HG02970 (cell line): Measurements from ENCODE around the gene LGALS7.

ENCODE experiments used
- ATAC-seq: cut with Tn5 transposase; IDR thresholded peaks from one replicate; pipeline ENCODE4 v1.9.1; 2021; ENCODE audit warnings: mild to moderate bottlenecking, moderate library complexity, moderate number of reproducible peaks; ENCODE audit not compliant: unreplicated experiment, low FRiP score

LGALS7 gene

GRCh38 chr19:38741670-38742069, 31.6 kb downstream of the LGALS7 start:
- no peak for ATAC-seq

GRCh38 chr19:38740932-38741331, 32.4 kb downstream of the LGALS7 start:
- ATAC-seq: no peak

- ATAC-seq: no peak
Observed at GRCh38 chr19:38740257-38740592, 33.1 kb downstream of the LGALS7 start.

- ATAC-seq: no peak
Observed at GRCh38 chr19:38739440-38740256, 33.7 kb downstream of the LGALS7 start.

GRCh38 chr19:38737921-38738737, 35.2 kb downstream of the LGALS7 start:
- ATAC-seq: no peak

- no peak for ATAC-seq
Observed at GRCh38 chr19:38737281-38737865, 35.9 kb downstream of the LGALS7 start.

GRCh38 chr19:38736413-38737280, 36.7 kb downstream of the LGALS7 start:
- no peak for ATAC-seq

GRCh38 chr19:38736036-38736412, 37.3 kb downstream of the LGALS7 start:
- ATAC-seq: no peak

GRCh38 chr19:38735257-38735686, 38.0 kb downstream of the LGALS7 start:
- no peak for ATAC-seq

GRCh38 chr19:38734426-38735256, 38.7 kb downstream of the LGALS7 start:
- ATAC-seq: no peak

GRCh38 chr19:38734176-38734425, 39.2 kb downstream of the LGALS7 start:
- no peak for ATAC-seq

- ATAC-seq: no peak
Observed at GRCh38 chr19:38733493-38734175, 39.7 kb downstream of the LGALS7 start.

GRCh38 chr19:38733241-38733492, 40.1 kb downstream of the LGALS7 start:
- ATAC-seq: no peak

- no peak for ATAC-seq
Observed at GRCh38 chr19:38731654-38732301, 41.5 kb downstream of the LGALS7 start.

- ATAC-seq: no peak
Observed at GRCh38 chr19:38730731-38731589, 42.4 kb downstream of the LGALS7 start.

- ATAC-seq: no peak
Observed at GRCh38 chr19:38730470-38730730, 42.9 kb downstream of the LGALS7 start.

GRCh38 chr19:38729653-38730469, 43.5 kb downstream of the LGALS7 start:
- ATAC-seq: no peak
